Nephron progenitor cell (in vitro differentiated cells): ENCODE measurements around the gene GUCA2A.

Source experiments
- DNase-seq: peaks from one replicate; pipeline ENCODE4 v3.0.0; 2021
- H3K27ac Mint-ChIP-seq: 2 replicates; pipeline ENCODE4 v1.8.0; 2021; ENCODE audit warnings: mild to moderate bottlenecking, moderate library complexity, mixed read lengths
- H3K27me3 Mint-ChIP-seq: 2 replicates; pipeline ENCODE4 v1.8.0; 2021; ENCODE audit warnings: mild to moderate bottlenecking, low read depth, mixed read lengths; ENCODE audit not compliant: poor library complexity
- H3K36me3 Mint-ChIP-seq: 2 replicates; pipeline ENCODE4 v1.8.0; 2021; ENCODE audit warnings: low read depth, mixed read lengths
- H3K4me1 Mint-ChIP-seq: 2 replicates; pipeline ENCODE4 v1.8.0; 2021; ENCODE audit warnings: mixed read lengths
- H3K4me3 Mint-ChIP-seq: 2 replicates; pipeline ENCODE4 v1.8.0; 2021; ENCODE audit warnings: mild to moderate bottlenecking, moderate library complexity, mixed read lengths
- H3K9me3 Mint-ChIP-seq: 2 replicates; pipeline ENCODE4 v1.8.0; 2021; ENCODE audit warnings: mild to moderate bottlenecking, moderate library complexity, mixed read lengths
- TF ChIP-seq, protein P1 (sequence below): fragments of 200-600 bp; sonication (generic); IDR thresholded peaks from 2 replicates; pipeline ENCODE4 v1.5.0; 2021; ENCODE audit warnings: antibody characterized with exemption

GUCA2A gene

DNA sequence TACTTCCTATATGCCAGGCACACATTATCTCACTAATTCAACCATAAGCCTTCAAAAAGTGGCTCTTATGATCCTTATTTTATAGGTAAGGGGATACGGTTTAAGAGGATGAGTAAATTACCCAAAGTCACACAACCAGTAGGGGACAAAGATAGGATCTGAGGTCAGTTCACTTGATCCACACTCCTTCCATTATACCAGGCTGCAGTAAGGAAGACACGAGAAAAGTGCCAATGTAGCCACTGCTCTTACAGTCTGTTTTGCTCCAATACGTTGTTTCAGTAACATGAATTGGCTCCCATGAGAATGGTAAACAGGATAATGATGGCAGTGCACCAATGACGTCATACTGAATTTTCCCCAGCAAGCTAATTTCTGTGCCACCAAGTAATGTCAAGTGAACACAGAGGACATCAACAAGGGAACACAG, 15.4 kb upstream of the GUCA2A start:
- H3K27ac Mint-ChIP-seq, result no peak overlapping the region
- DNase-seq, result no peak
- H3K4me1 Mint-ChIP-seq, result peaks cover 6% of the 10 kb centered on the region
- H3K27me3 Mint-ChIP-seq, result no peaks in the 10 kb centered on the region
- no peaks in the 10 kb centered on the region for H3K9me3 Mint-ChIP-seq
- TF ChIP-seq, protein P1, sequence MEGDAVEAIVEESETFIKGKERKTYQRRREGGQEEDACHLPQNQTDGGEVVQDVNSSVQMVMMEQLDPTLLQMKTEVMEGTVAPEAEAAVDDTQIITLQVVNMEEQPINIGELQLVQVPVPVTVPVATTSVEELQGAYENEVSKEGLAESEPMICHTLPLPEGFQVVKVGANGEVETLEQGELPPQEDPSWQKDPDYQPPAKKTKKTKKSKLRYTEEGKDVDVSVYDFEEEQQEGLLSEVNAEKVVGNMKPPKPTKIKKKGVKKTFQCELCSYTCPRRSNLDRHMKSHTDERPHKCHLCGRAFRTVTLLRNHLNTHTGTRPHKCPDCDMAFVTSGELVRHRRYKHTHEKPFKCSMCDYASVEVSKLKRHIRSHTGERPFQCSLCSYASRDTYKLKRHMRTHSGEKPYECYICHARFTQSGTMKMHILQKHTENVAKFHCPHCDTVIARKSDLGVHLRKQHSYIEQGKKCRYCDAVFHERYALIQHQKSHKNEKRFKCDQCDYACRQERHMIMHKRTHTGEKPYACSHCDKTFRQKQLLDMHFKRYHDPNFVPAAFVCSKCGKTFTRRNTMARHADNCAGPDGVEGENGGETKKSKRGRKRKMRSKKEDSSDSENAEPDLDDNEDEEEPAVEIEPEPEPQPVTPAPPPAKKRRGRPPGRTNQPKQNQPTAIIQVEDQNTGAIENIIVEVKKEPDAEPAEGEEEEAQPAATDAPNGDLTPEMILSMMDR, result no peak
- H3K36me3 Mint-ChIP-seq, result peaks cover 15% of the 10 kb centered on the region
- H3K4me3 Mint-ChIP-seq, result no peak overlapping the region

DNA sequence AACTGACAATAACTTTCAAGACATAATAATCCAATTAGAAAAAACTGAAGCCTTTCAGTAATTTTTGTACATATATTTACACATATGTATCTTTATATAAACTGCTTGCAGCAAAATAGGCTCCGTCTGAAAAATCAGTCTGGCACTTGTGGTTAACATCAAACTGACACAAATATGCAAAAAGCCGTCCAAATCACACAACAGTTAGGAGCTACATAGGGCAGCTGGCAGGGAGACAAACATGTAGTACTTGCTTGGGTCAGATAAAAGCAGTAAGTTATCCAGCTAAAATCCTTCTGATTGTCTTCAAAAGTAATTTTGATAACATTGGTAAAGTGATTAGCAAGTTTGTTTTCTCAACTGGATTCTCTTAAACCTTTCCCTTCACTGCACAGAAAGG, 14.7 kb upstream of the GUCA2A start:
- Mint-ChIP-seq H3K4me1 (peaks cover 6% of the 10 kb centered on the region), H3K36me3 (peaks cover 9% of the 10 kb centered on the region), H3K4me3 (no peak overlapping the region), H3K9me3 (no peaks in the 10 kb centered on the region), H3K27ac (no peak overlapping the region), H3K27me3 (no peaks in the 10 kb centered on the region)
- TF ChIP-seq, protein P1, result no peak
- no peak for DNase-seq

DNA sequence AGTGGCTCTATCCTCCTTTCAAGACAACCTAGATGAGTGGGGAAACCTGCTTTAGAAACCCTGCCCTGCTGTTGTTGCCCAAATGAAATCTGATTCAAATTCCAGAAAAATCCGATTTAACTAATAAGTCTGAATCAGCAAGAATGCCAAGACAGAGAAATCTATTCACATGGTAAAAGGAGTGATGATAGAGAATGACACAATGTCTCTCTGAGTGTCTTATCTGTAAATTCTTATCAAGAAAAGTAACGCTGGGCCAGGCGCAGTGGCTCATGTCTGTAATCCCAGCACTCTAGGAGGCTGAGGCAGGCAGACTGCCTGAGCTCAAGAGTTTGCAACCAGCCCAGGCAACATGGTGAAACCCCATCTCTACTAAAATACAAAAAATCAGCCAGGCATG, 13.7 kb upstream of the GUCA2A start:
- Mint-ChIP-seq H3K4me3 (no peak overlapping the region), H3K4me1 (peaks cover 6% of the 10 kb centered on the region), H3K36me3 (peaks cover 4% of the 10 kb centered on the region), H3K27ac (peak overlapping the region; percentile 48), H3K9me3 (no peaks in the 10 kb centered on the region), H3K27me3 (no peaks in the 10 kb centered on the region)
- TF ChIP-seq, protein P1, result no peak
- DNase-seq, result no peak

DNA sequence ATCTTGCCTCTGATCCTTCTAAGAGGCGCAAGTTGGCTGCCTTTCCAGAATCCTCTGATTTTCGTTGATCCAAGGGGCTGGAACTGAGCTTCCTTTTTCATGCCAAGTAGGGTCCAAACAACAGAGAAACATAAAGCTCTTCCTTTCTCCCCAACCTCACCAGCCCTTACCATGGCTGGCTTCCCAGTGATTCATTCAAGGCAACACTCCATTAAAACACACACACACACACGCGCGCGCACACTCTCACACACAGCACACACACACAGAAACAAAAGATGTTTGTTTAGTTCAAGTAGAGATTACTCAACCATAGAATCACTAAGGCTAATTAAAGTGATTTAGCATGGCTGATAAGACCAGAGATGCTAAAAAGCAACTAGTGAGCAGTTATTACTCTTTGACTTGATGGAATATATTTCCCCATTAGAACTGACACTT, 13.0 kb upstream of the GUCA2A start:
- Mint-ChIP-seq H3K9me3 (no peaks in the 10 kb centered on the region), H3K27ac (peak overlapping the region; percentile 64)
- peak; percentile 24 for DNase-seq

DNA sequence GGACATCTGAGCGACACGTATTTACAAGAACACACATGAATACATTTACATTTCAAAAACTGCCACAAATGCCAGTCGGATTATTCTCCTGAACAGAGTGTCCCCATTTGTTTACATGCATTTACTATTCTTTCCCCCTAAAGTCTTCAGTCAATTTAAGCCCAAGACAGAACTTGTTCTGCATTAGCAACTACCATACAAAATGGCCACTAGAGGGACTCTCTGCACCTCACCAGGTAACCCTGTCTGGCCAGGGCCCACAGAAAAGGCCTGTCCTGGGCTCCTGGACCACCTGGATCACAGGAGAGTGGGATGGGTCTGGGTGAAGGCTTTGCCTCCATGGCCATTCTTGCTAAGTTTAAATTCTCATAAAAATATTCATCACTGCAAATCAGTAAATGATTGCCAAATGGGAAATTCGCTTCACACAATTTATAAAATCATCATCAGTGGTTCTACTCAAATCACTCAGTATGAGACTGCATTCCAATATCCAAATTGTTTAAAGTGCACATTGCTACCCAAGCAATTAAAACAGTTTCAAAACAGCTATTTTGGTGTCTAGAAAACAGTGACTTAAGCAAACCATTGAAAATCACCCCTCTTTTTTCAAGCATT, 12.5 kb upstream of the GUCA2A start:
- Mint-ChIP-seq H3K4me3 (no peak overlapping the region), H3K27me3 (peaks cover 3% of the 10 kb centered on the region), H3K9me3 (no peaks in the 10 kb centered on the region), H3K4me1 (peaks cover 16% of the 10 kb centered on the region), H3K27ac (no peak overlapping the region), H3K36me3 (peaks cover 4% of the 10 kb centered on the region)
- peak; percentile 24 for DNase-seq
- TF ChIP-seq, protein P1, result peak; percentile 72

More for the DNA sequence above, 13.0 kb upstream of the GUCA2A start:
- peaks cover 4% of the 10 kb centered on the region for H3K36me3 Mint-ChIP-seq
- H3K27me3 Mint-ChIP-seq, result no peaks in the 10 kb centered on the region
- peaks cover 11% of the 10 kb centered on the region for H3K4me1 Mint-ChIP-seq
- TF ChIP-seq, protein P1, result no peak
- no peak overlapping the region for H3K4me3 Mint-ChIP-seq
